K562 (cell line): ENCODE measurements around the gene PDF. TPM values are rescaled to one million over a fixed set of nuclear protein-coding genes. Genes with fewer than 3 reads are reported as not detected.

ENCODE experiments used
- AFF1 ChIP-seq, 2 experiments: fragments of 450-650 bp; IDR thresholded peaks; 2 replicates each; pipeline ENCODE4 v1.6.1; 2018; ENCODE audit warnings: mild to moderate bottlenecking in 2 of 2, low read depth in 1 of 2; ENCODE audit not compliant: partially characterized antibody in 2 of 2
- CHD1 ChIP-seq: fragments of 200-600 bp; sonication (generic); IDR thresholded peaks from one replicate; pipeline ENCODE4 v1.6.1; 2012; ENCODE audit warnings: mild to moderate bottlenecking, moderate library complexity, low read length, inconsistent platforms
- FIP1L1 ChIP-seq: fragments of 200-400 bp; formaldehyde crosslinking; IDR thresholded peaks from 2 replicates; pipeline ENCODE4 v1.6.1; 2018; ENCODE audit warnings: mild to moderate bottlenecking, low read depth, low read length; ENCODE audit not compliant: poor library complexity, severe bottlenecking
- HNRNPK ChIP-seq: fragments of 200-400 bp; formaldehyde crosslinking; IDR thresholded peaks from one replicate; pipeline ENCODE4 v1.6.1; 2018; ENCODE audit warnings: mild to moderate bottlenecking, low read depth, low read length; ENCODE audit not compliant: poor library complexity, severe bottlenecking
- HNRNPLL ChIP-seq: fragments of 200-400 bp; formaldehyde crosslinking; IDR thresholded peaks from 2 replicates; pipeline ENCODE4 v1.6.1; 2017; ENCODE audit warnings: low read length, low read depth, mild to moderate bottlenecking; ENCODE audit not compliant: poor library complexity, severe bottlenecking
- ID3 ChIP-seq, 2 experiments: fragments of 250-450 bp in 1 of 2; fragments of 450-650 bp in 1 of 2; sonication (Bioruptor Pico) in 1 of 2; IDR thresholded peaks; 2 replicates each; pipeline versions ENCODE4 v1.6.1 to v1.8.0; 2016 to 2021; ENCODE audit warnings: mild to moderate bottlenecking in 2 of 2, moderate library complexity in 2 of 2, missing compliant biosample characterization in 1 of 2, missing genetic modification characterization in 1 of 2
- MAZ ChIP-seq, 2 experiments: fragments of 450-650 bp in 1 of 2; sonication (generic) in 1 of 2; formaldehyde crosslinking; IDR thresholded peaks in 1 of 2; conservative IDR thresholded peaks in 1 of 2; 2 replicates each; pipeline versions ENCODE4 v1.4.0 to v1.5.0; 2020; ENCODE audit warnings: mild to moderate bottlenecking in 1 of 2, missing genetic modification reagents in 1 of 2
- MYC ChIP-seq, 2 experiments: fragments of 250-450 bp in 1 of 2; sonication (Bioruptor Pico) in 1 of 2; IDR thresholded peaks; 2 replicates each; pipeline versions ENCODE4 v1.5.1 to v1.6.1; 2012 to 2021; ENCODE audit warnings: low read depth in 2 of 2, borderline replicate concordance in 1 of 2, improper control_type of control experiment in 1 of 2, low read length in 1 of 2, mild to moderate bottlenecking in 1 of 2, moderate library complexity in 1 of 2
- OTX1 ChIP-seq: fragments of 450-650 bp; formaldehyde crosslinking; IDR thresholded peaks from 2 replicates; pipeline ENCODE4 v1.4.0; 2022; ENCODE audit warnings: mild to moderate bottlenecking
- PCBP1 ChIP-seq: fragments of 200-400 bp; formaldehyde crosslinking; IDR thresholded peaks from 2 replicates; pipeline ENCODE4 v1.6.1; 2018; ENCODE audit warnings: mild to moderate bottlenecking, low read depth, low read length; ENCODE audit not compliant: poor library complexity, severe bottlenecking
- PHB ChIP-seq: fragments of 250-450 bp; sonication (Bioruptor Pico); IDR thresholded peaks from 2 replicates; pipeline ENCODE4 v1.5.0; 2021
- POLR2A ChIP-seq: fragments of 450-650 bp; conservative IDR thresholded peaks from 2 replicates; pipeline ENCODE4 v1.6.1; 2016
- RBFOX2 ChIP-seq: fragments of 200-400 bp; formaldehyde crosslinking; IDR thresholded peaks from 2 replicates; pipeline ENCODE4 v1.6.1; 2017; ENCODE audit warnings: low read depth, mild to moderate bottlenecking, low read length, moderate library complexity
- RBM14 ChIP-seq: fragments of 200-400 bp; formaldehyde crosslinking; IDR thresholded peaks from 2 replicates; pipeline ENCODE4 v1.6.1; 2018; ENCODE audit warnings: low read depth, mild to moderate bottlenecking, low read length, moderate library complexity, borderline replicate concordance; ENCODE audit not compliant: insufficient read depth
- SIX5 ChIP-seq, 2 experiments: IDR thresholded peaks; 2 replicates each; pipeline ENCODE4 v1.6.1; 2011; ENCODE audit warnings: low read length in 2 of 2, borderline replicate concordance in 1 of 2, low read depth in 1 of 2, mild to moderate bottlenecking in 1 of 2, moderate library complexity in 1 of 2; ENCODE audit not compliant: insufficient read depth in 1 of 2
- SNRNP70 ChIP-seq: fragments of 200-400 bp; formaldehyde crosslinking; optimal IDR thresholded peaks from 2 replicates; pipeline ENCODE3; 2017; ENCODE audit warnings: low read depth, low read length
- SRSF1 ChIP-seq: fragments of 200-400 bp; formaldehyde crosslinking; IDR thresholded peaks from 2 replicates; pipeline ENCODE4 v1.6.1; 2017; ENCODE audit warnings: mild to moderate bottlenecking, low read depth, low read length, moderate library complexity
- YY1 ChIP-seq, 3 experiments: IDR thresholded peaks; 2 replicates each; pipeline ENCODE4 v1.6.1; 2011; ENCODE audit warnings: low read length in 2 of 3, mild to moderate bottlenecking in 2 of 3, moderate library complexity in 2 of 3, borderline replicate concordance in 1 of 3, control low read depth in 1 of 3, low read depth in 1 of 3; ENCODE audit not compliant: insufficient read depth in 3 of 3, insufficient replicate concordance in 2 of 3, control insufficient read depth in 1 of 3, insufficient read length in 1 of 3; ENCODE audit errors: extremely low read depth in 1 of 3
- ZNF239 ChIP-seq: fragments of 250-450 bp; sonication (Bioruptor Pico); IDR thresholded peaks from 2 replicates; pipeline ENCODE4 v1.4.0; 2020; ENCODE audit warnings: mild to moderate bottlenecking
- ZNF384 ChIP-seq: IDR thresholded peaks from 2 replicates; pipeline ENCODE4 v1.6.1; 2012; ENCODE audit warnings: low read depth, low read length, improper control_type of control experiment
- polyA plus RNA-seq, 8 experiments: library from polyadenylated mRNA; depleted of rRNA in 4 of 8; stranded (reverse) in 5 of 8; unstranded in 3 of 8; fragments of >200 nt; fragmentation: Nextera tagmentation in 2 of 8; fragmentation: Illumina TruSeq in 1 of 8; extraction: Ambion mirVana in 2 of 8; extraction: Trizol in 1 of 8; gene quantifications; 2 replicates each; pipeline versions ENCODE4 v1.2.1 to v1.2.3, GENCODE V29; 2011 to 2014; ENCODE audit warnings: inconsistent platforms in 1 of 8, missing spikeins in 1 of 8
- total RNA-seq, 7 experiments: library from RNA; depleted of rRNA in 6 of 7; stranded (reverse); fragments of >200 nt in 6 of 7; fragmentation: Illumina TruSeq in 2 of 7; extraction: Trizol in 2 of 7; gene quantifications; 2 replicates each; pipeline versions ENCODE4 v1.2.1 to v1.2.3, GENCODE V29; 2011 to 2021; ENCODE audit warnings: low replicate concordance in 1 of 7

Gene PDF
- total and polyA plus RNA-seq, 9 of the 15 experiments (the other 6 are each of a cell fraction or from before 2014, with no cell fraction given), result 0.15 to 72.4 (median 5.6) TPM

- TF ChIP-seq YY1 (IDR thresholded peaks at IDR 0.05; ENCODE audit: borderline replicate concordance in 1 of 3, control insufficient read depth in 1 of 3, extremely low read depth in 1 of 3, insufficient read depth in 3 of 3, insufficient read length in 1 of 3, insufficient replicate concordance in 2 of 3, low read depth in 1 of 3, low read length in 2 of 3), result peak in 2 of 3 experiments; percentile 59 to 70
- TF ChIP-seq HNRNPK, result no peak
- TF ChIP-seq ID3 (CRISPR knock-in tag; IDR thresholded peaks at IDR 0.05), result no peak
- TF ChIP-seq ID3 (tag; IDR thresholded peaks at IDR 0.05), result peak; percentile 67
- TF ChIP-seq OTX1 (CRISPR knock-in tag), result no peak
- TF ChIP-seq CHD1, result no peak
- peak; percentile 57 for TF ChIP-seq HNRNPLL
- peak; percentile 73; the same call in 1 of the 2 replicates for TF ChIP-seq POLR2A
- 0 out of 2 replicates have a peak, but pooled peaks have one; percentile 11 for TF ChIP-seq ZNF384
- no peak for TF ChIP-seq SRSF1
- no peak for TF ChIP-seq SNRNP70
- TF ChIP-seq MAZ (CRISPR knock-in tag; conservative IDR thresholded peaks at IDR 0.05 in 1 of 2, IDR thresholded peaks at IDR 0.05 in 1 of 2), result peak; percentile 65 to 89
- TF ChIP-seq RBFOX2, result peak; percentile 86
- TF ChIP-seq RBM14, result no peak
- peak; percentile 13; the same call in 1 of the 2 replicates for TF ChIP-seq MYC (IDR thresholded peaks at IDR 0.05; ENCODE audit: low read depth, low read length)
- TF ChIP-seq MYC (CRISPR knock-in tag; IDR thresholded peaks at IDR 0.05; ENCODE audit: borderline replicate concordance, low read depth), result no peak
- TF ChIP-seq PHB (CRISPR knock-in tag), result no peak
- TF ChIP-seq SIX5 (IDR thresholded peaks at IDR 0.05; ENCODE audit: borderline replicate concordance in 1 of 2, insufficient read depth in 1 of 2, low read depth in 1 of 2, low read length in 2 of 2), result no peak
- TF ChIP-seq AFF1 (IDR thresholded peaks at IDR 0.05; ENCODE audit: low read depth in 1 of 2, partially characterized antibody in 2 of 2), result peak in 1 of 2 experiments; percentile 43
- peak; percentile 70 for TF ChIP-seq FIP1L1
- peak; percentile 87 for TF ChIP-seq ZNF239 (CRISPR knock-in tag)
- TF ChIP-seq PCBP1, result peak; percentile 9
Observed at GRCh38 chr16:69310653-69311532, 19.5 kb downstream of the PDF start, which contains the start of gene VPS4A (continued).
